ENCODE measurements around the gene MCC.

DNA sequence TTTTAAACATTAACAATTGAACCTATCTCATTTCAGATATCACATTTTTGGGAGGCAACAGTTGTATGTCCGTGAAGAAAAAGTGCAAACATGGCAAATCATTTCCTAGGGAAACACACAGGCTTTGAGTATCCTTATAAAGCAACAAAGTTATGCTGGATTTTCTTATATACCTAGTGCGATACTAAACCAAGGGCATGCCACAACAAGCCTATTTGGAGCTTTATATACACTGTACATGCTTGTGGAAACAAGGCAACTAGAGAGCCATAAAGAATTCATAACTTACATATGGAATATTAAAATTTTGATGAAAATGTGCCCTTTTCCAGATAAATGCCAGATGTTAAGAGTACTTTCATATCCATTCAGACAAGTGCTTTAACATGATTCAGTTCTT, 320.3 kb downstream of the MCC start:
- TF ChIP-seq EZH2 (IDR thresholded peaks at IDR 0.05; ENCODE audit: borderline replicate concordance) = no peak
- TF ChIP-seq, protein P1, sequence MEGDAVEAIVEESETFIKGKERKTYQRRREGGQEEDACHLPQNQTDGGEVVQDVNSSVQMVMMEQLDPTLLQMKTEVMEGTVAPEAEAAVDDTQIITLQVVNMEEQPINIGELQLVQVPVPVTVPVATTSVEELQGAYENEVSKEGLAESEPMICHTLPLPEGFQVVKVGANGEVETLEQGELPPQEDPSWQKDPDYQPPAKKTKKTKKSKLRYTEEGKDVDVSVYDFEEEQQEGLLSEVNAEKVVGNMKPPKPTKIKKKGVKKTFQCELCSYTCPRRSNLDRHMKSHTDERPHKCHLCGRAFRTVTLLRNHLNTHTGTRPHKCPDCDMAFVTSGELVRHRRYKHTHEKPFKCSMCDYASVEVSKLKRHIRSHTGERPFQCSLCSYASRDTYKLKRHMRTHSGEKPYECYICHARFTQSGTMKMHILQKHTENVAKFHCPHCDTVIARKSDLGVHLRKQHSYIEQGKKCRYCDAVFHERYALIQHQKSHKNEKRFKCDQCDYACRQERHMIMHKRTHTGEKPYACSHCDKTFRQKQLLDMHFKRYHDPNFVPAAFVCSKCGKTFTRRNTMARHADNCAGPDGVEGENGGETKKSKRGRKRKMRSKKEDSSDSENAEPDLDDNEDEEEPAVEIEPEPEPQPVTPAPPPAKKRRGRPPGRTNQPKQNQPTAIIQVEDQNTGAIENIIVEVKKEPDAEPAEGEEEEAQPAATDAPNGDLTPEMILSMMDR (IDR thresholded peaks at IDR 0.05; ENCODE audit: poor library complexity) = no peak

Measured in hepatocyte (in vitro differentiated cells).